Astrocyte (in vitro differentiated cells and primary cell): Measurements from ENCODE around the gene IFITM2.

Source experiments
- CTCF ChIP-seq: IDR thresholded peaks from 2 replicates; pipeline ENCODE4 v1.5.1; 2011; ENCODE audit warnings: low read depth, mild to moderate bottlenecking, inconsistent platforms, low read length, moderate library complexity; ENCODE audit not compliant: insufficient read depth
- EZH2 ChIP-seq: IDR thresholded peaks from 2 replicates; pipeline ENCODE4 v1.6.1; 2012; ENCODE audit warnings: mild to moderate bottlenecking, low read length, inconsistent platforms; ENCODE audit not compliant: insufficient read depth

- TF ChIP-seq CTCF (no peak), EZH2 (no peak)
Observed at GRCh38 chr11:315516-315994, 7.9 kb downstream of the IFITM2 start.
